Measurements from ENCODE around the gene C14orf132.

The C14orf132 gene

DNA sequence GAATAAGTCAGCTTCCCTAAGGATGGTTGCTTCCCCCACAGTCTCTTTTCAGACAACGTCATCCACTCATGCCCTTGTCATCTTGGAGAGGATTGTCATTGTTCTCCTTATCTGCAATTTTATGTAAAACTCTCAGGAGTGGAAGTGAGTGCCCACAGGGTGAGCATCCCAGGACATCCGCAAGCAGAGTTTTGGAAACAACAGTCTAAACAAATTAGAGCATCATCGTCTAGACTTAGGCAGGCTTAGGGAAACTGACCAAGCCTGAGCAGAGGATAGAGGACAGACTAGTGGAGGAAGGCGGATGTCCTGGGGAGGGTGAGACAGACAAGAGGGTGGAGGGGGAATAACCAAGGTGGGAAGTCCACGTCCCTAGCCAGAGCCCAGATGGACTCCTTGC is 101.8 kb downstream of the C14orf132 start:
- Histone ChIP-seq H3K36me3 (ENCODE audit: control insufficient read depth in 1 of 2, insufficient read depth in 2 of 2, low read length in 2 of 2) (no peaks in the 10 kb centered on the region), H3K9ac (ENCODE audit: low read depth in 1 of 2, low read length in 2 of 2) (no peak overlapping the region), H3K4me3 (ENCODE audit: low read depth in 1 of 2, low read length in 2 of 2) (no peak overlapping the region), H3K9me3 (ENCODE audit: control insufficient read depth in 1 of 2, low read length in 2 of 2) (peaks cover 0 to 7% of the 10 kb centered on the region in 2 donors), H3K27ac (ENCODE audit: low read depth, low read length) (no peak overlapping the region), H3K27me3 (ENCODE audit: control insufficient read depth in 1 of 2, insufficient read depth in 2 of 2, low read length in 2 of 2) (no peaks in the 10 kb centered on the region), H3K4me1 (ENCODE audit: control insufficient read depth in 1 of 2, insufficient read depth in 2 of 2, low read length in 2 of 2) (no peaks in the 10 kb centered on the region)
